ENCODE measurements around the gene PISD.

The PISD gene

GRCh38 chr22:31652088-31652487, 9.9 kb downstream of the PISD start:
- DNase-seq = no peak

DNA sequence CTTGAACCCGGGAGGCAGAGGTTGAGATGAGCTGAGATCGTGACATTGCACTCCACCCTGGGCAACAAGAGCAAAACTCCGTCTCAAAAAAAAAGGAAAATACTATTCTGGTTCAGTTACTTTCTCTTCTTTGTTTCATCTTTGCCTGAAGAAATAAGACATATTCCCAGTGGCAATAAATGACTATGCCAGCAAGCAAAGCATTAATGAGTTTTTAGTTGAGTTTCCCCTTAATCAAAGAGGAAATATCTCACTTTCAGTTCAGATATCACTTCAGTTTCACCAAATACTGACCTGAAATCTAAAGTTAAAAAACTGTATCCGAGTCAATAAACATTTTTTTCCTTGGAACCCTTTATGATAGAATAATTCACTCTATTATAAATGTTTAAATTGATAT, 10.4 kb downstream of the PISD start:
- DNase-seq = no peak

- DNase-seq = no peak
These were observed 11.6 kb downstream of the PISD start for GRCh38 chr22:31650391-31650790.

GRCh38 chr22:31647523-31648320, 14.3 kb downstream of the PISD start:
- no peak for DNase-seq

DNA sequence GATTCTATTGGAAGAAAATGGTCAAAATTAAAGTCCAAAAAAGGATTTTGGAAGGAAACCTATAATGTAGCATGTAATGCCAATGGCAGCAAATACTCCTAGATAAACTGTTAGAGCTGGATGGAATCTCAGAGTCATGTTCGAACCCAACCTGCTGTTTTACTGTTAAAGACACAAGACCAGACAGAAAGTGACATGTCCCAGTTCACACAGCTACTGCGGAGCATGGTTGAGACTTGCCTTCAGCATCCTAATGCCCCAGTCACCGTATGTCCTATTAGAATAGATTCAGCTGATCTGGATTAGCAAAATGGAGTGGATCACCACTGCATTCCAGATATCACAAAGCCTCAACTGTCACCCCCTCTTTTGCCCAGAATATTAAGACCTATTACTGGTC, 14.9 kb downstream of the PISD start:
- DNase-seq = no peak

GRCh38 chr22:31646186-31647019, 15.6 kb downstream of the PISD start:
- DNase-seq = no peak

DNA sequence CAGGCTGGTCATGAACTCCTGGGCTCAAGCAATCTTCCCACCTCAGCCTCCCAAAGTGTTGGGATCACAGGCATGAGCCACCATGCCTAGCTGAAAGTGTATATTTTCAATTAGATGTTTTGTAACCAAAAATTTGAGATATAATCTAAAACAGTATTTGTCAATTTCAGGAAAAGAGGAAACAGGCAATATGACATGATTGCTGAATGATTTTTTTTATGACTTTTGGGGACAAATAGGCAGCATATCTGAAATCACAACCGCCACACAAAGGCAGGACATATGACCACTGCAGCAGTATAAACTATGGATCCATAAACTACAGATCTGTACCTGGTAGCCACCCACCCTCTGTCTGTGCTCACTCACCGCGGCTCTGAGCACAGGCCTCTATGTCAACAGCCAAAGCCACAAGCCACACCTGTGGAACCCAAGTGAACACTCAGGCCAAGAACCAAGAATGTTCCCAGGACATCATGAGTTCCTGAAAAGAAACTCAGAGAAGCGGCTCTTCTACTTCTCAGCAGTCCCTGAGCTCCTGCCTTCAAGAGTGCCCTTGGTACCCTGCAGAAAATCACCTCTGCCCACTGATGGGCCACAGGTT, 22.5 kb downstream of the PISD start:
- no peak for DNase-seq

DNA sequence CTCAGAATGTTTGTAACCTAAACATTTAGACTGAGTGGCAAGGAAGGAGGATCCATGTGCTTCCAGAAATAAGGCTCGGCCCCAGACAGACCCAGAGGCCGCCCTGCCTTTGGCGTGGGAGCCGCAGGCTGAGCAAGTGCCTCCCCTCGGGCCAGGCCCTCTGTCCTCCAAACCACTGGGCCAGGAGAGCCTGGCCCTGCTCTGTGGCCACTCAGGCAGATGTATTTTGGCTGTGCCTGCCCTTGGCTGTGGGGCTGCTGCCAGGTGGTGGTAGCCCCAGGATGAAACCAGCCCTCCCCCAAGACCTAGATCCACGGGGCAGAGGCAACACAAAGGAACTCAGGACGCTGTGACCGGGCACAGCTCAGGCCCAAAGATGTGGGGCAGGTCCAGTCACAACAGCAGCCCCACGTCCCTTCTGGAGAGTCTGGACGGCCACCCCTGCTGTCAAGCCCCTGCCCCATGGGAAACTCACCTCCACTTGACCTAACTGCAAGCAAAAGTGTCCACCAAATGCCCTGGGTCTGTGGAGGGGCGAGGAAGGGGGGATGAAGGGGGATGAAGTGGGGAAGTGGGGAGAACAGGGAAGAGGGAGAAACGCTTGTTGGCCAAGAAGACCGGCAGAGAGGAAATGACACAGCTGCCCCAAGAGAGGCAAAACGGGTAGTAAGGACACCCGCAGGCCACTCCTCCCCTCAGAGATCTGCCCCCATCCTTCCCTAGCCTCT, 24.0 kb downstream of the PISD start:
- no peak for DNase-seq

DNA sequence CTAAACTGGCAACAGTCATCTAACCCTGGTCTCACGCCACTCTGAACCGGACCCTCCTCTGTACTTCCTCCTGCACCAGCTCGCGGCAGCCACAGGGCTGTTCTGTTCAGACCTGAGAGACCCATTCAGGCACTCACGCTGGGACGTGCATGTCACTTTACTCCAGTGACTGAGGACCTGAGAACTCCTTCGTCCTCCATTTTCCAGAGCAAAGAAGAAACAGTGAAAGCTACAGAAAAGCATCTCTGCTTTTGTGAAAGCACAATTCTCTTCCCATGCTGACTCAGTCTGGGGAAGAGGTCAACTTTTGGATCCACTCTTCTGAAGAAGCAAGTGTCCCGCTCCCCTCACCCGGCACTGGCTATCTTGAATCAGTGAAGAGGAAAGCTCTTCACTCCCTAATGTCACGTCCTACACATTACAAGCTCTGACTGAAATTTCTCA, 24.5 kb downstream of the PISD start:
- no peak for DNase-seq

DNA sequence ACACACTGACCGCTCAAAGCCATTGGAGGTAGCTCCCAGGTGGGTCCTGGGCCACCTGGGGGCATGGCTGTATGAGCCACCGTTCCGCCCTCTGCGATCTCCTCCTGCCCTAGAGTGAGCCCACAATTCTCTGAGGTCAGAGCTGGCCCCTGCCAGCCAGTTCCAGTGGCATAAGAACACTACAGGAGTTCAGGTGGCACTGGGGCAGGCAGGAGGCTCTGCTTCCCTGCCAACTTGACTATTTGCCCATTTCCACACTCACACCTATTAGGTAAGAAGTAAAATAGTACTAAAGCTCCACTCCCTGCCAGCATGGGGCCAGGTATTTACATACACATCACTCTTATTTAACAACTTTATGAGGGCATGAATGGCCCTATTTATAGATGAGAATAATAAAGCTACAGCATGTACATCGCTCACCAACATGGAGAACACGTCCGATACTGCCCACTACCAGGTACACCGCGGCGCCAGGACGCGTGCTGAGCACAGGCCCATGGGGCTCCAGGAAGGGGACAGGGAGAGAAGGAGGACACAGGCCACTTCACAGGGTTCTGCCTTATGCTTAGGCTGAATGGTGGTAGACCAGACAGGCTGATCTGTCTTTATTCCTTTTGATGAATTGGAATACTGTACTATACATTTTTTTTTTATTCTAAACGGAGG, 26.2 kb downstream of the PISD start:
- DNase-seq = no peak

GRCh38 chr22:31631436-31631835, 30.6 kb downstream of the PISD start:
- no peak for DNase-seq

DNA sequence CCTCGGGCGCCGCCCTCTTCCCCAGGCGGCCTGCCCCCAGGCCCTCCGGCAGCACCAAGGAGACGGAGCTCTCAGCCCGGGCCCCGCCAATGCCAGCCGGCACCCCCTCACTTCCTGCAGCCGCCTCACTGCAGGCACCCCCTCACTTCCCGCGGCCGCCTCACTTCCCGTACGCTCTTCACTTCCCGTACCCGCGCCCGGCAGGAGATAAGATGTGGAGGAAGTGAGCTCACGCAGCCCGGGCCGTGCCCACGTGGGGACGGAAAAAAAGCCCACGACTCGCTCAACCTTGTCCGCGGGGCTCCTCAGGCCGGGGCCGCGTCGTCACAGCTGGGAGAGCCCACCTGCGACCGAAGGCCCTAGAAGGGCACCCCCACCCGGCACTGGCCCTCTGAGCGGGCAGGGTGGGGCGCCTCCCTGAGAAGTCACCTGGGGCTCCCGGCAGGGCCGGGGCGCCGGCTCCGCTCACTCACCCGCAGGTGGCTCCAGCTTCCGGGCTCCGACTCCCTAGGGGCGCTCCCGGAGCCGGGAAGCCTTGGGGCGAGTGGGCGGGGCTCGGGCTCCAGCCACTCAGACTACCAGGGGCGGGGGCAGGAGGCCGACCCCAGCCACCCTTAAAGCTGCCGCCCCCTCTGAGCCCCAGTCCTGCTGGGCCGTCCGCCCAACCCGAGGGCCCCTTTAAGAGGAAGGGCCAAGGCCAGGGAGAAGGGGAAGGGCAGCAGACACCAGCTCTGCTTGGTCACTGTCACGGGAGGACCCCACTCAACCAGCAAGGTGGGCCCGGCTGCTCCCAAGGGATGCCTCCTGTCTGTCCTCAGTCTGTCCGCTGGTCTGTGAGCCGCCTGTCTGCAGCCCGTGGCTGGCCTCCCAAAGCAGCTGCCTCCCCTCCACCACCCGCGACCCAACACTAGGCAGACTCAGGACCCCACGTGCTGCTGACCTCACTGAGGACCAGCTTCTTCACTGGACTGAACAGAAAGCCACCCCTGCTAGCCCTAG, 31.4 kb downstream of the PISD start:
- peak; percentile 28 to 79 for DNase-seq

DNA sequence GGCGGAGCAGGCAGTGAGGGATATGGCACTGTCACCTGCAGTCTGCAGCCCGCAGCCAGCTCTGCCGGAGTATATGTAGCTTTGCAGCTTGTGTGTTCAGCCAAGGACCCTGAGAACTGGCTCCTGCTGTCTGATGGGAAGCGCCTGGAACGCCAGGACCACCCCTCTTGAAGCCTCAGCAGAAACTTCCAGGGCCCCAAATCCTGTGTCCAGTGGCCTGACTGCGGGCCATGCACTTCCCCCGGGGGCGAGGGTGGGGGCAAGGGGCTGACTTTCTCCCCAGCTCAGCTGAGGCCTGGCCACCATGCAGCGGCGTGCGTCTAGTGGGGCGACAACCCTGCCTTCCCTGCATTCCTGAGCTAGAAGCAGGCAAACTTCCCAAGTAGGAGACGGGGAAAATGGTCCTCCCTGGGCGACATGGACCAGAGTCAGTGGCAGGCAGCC, 32.3 kb downstream of the PISD start:
- no peak for DNase-seq

- no peak for DNase-seq
These were observed 32.9 kb downstream of the PISD start for GRCh38 chr22:31628969-31629708.

GRCh38 chr22:31628362-31628761, 33.7 kb downstream of the PISD start:
- DNase-seq = no peak

- no peak for DNase-seq
These were observed 34.7 kb downstream of the PISD start for GRCh38 chr22:31627223-31627731.

GRCh38 chr22:31626427-31627150, 35.4 kb downstream of the PISD start:
- no peak for DNase-seq

DNA sequence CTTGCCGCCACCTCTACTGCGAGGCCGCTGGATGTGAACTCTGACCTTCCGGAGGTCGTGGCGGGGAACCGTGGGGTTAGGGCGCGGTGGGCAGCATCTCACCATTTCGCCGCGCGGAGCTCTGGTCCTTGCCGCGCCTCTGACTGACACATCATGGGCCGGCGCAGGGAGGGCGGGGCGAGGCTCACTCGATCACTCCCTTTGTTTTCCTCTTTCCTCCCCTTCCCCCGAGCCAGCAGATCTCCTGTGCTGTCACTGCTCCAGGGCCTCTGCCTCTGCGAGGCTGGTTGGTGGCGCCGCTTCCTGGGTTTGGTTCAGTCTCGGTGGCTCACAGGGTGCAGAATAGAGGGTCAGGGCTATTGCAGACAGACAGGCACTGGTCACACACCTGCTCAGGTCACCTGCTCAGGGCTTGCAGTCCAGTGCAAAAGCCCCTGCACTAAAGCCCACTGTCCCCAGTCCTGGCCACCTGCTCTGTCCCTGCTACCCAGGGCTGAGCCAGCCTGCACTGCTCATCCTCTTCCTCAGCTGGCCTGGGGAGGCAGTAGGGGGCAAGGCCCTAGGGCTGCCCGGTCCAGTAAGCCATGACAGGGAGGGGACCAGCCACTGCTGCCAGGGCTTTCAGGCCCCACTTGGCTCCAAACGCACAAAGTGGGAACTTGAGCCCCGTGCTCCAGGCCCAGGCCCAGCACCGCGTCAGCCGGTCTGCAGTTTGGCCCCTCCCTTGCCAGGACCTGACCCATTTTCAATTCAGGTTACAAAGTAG, 36.2 kb downstream of the PISD start:
- no peak for DNase-seq

- no peak for DNase-seq
These were observed 36.8 kb downstream of the PISD start for GRCh38 chr22:31625257-31625640.
